A673 (cell line): ENCODE data around the gene DNAJC12. TPM values are rescaled to one million over a fixed set of nuclear protein-coding genes. Genes with fewer than 3 reads are reported as not detected.

Source experiments
- BruUV-seq: library from RNA; stranded (reverse); fragments of 400-500 nt; replicated peaks from 2 replicates; lab custom pipeline; 2021; lab: Mats Ljungman, UMichigan
- CTCF ChIA-PET: fragments of 300-600 bp; sonication (Branson Sonifier 250); formaldehyde crosslinking; loops from one replicate; lab custom pipeline; 2022; ENCODE audit warnings: antibody characterized with exemption; lab: Charles Lee
- POLR2A ChIA-PET: fragments of 300-600 bp; sonication (Branson Sonifier 250); formaldehyde crosslinking; loops from one replicate; lab custom pipeline; 2022; ENCODE audit warnings: antibody characterized with exemption; ENCODE audit not compliant: low non-redundant PET; lab: Charles Lee
- DNase-seq: peaks from one replicate; pipeline ENCODE4 v3.0.0-alpha.2; 2015; ENCODE audit warnings: low spot score
- H3K27ac ChIP-seq: fragments of 200-600 bp; sonication (generic); 2 replicates; pipeline ENCODE4 v1.5.1; 2016; ENCODE audit warnings: mixed run types, low read depth, mild to moderate bottlenecking, mixed read lengths, antibody characterized with exemption, low read length; ENCODE audit not compliant: poor library complexity, severe bottlenecking
- H3K27me3 ChIP-seq: fragments of 200-600 bp; sonication (generic); replicated peaks from 2 replicates; pipeline ENCODE4 v1.6.1; 2017; ENCODE audit warnings: mixed run types, low read depth, mild to moderate bottlenecking, mixed read lengths, antibody characterized with exemption, low read length; ENCODE audit not compliant: insufficient read depth, poor library complexity
- H3K36me3 ChIP-seq: fragments of 200-600 bp; sonication (generic); 2 replicates; pipeline ENCODE4 v1.6.1; 2016; ENCODE audit warnings: mixed run types, mild to moderate bottlenecking, mixed read lengths, antibody characterized with exemption, low read length; ENCODE audit not compliant: insufficient read depth, poor library complexity, severe bottlenecking
- H3K4me1 ChIP-seq: fragments of 200-600 bp; sonication (generic); 2 replicates; pipeline ENCODE4 v1.6.1; 2017; ENCODE audit warnings: mixed run types, mild to moderate bottlenecking, mixed read lengths, antibody characterized with exemption, low read length; ENCODE audit not compliant: insufficient read depth, poor library complexity, severe bottlenecking
- H3K4me3 ChIP-seq: fragments of 200-600 bp; sonication (generic); 2 replicates; pipeline ENCODE4 v1.5.1; 2016; ENCODE audit warnings: low read depth, mixed run types, mild to moderate bottlenecking, mixed read lengths, low read length; ENCODE audit not compliant: poor library complexity, severe bottlenecking
- H3K9me3 ChIP-seq: fragments of 200-600 bp; sonication (generic); 2 replicates; pipeline ENCODE4 v1.6.1; 2016; ENCODE audit warnings: mixed run types, low read depth, mild to moderate bottlenecking, mixed read lengths, antibody characterized with exemption, low read length; ENCODE audit not compliant: poor library complexity, severe bottlenecking
- CTCF ChIP-seq: fragments of 300-800, 200-600 bp; sonication (generic); conservative IDR thresholded peaks from 2 replicates; pipeline ENCODE4 v1.5.1; 2017; ENCODE audit warnings: low read depth, mild to moderate bottlenecking, antibody characterized with exemption, low read length, moderate library complexity, mixed read lengths
- EZH2 ChIP-seq: fragments of 200-600 bp; sonication (generic); IDR thresholded peaks from 2 replicates; pipeline ENCODE4 v1.6.1; 2017; ENCODE audit warnings: borderline replicate concordance, low read depth, mild to moderate bottlenecking, mixed read lengths, antibody characterized with exemption, low read length; ENCODE audit not compliant: poor library complexity, severe bottlenecking
- intact Hi-C: fragments of 100-400 bp; cut with micrococcal nuclease; formaldehyde crosslinking; loops from one replicate; pipeline ENCODE4 v1.10.0; 2022; ENCODE audit not compliant: unreplicated experiment
- total RNA-seq: library from RNA; stranded (reverse); gene quantifications from 2 replicates; pipeline ENCODE4 v1.2.3, GENCODE V29; 2021

DNAJC12 gene
- total RNA-seq, 1 experiment from 2014 or later = 182 TPM

- CTCF ChIA-PET = no interaction called here
- intact Hi-C loops = no loop called here
- Histone ChIP-seq H3K36me3 (peaks cover 12% of the 10 kb centered on the region), H3K4me3 (no peak overlapping the region), H3K27ac (peak overlapping the region; percentile 88), H3K9me3 (no peaks in the 10 kb centered on the region), H3K4me1 (peaks cover 46% of the 10 kb centered on the region), H3K27me3 (no peaks in the 10 kb centered on the region)
- POLR2A ChIA-PET = no interaction called here
- BruUV-seq = no TSS peak
- TF ChIP-seq EZH2 (no peak), CTCF (no peak)
- DNase-seq = no peak
Observed at GRCh38 chr10:67827811-67828210, 10.2 kb downstream of the DNAJC12 start.

DNA sequence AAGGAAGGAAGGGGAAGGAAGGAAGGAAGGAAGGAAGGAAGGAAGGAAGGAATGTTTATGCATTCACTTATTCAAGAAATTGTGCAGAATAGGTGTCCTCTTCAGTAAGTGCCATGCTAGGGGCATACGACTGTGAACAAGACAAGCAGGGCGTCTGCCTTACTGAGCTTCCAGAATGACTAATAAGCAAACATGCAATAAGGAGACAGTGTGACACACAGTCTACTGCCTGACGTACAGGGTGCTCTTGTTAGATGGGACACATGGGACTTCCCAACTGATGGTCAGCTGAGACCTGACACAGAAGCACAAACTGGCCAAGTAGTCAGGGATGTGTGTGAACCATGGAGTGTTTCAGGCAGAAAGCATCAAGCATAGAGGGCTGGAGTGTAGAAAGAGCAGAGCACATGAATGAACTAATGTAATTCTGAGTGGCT is 18.2 kb downstream of the DNAJC12 start:
- TF ChIP-seq CTCF (no peak), EZH2 (no peak)
- peak; percentile 93 for DNase-seq
- intact Hi-C loops = no loop called here
- no peak overlapping the region for H3K4me3 ChIP-seq
- ChIA-PET CTCF (interaction anchor here (0.6 to 0.7 kb wide), 2 partner anchors 14 to 17 kb away, joined by 3 to 7 read pairs; no protein-coding TSS in a partner anchor), POLR2A (no interaction called here)
- H3K36me3 ChIP-seq = peaks cover 7% of the 10 kb centered on the region
- H3K27ac ChIP-seq = peak overlapping the region; percentile 90
- BruUV-seq = no TSS peak
- no peaks in the 10 kb centered on the region for H3K27me3 ChIP-seq
- no peaks in the 10 kb centered on the region for H3K9me3 ChIP-seq
- H3K4me1 ChIP-seq = peaks cover 70% of the 10 kb centered on the region

GRCh38 chr10:67818323-67818722 is 19.7 kb downstream of the DNAJC12 start:
- peaks cover 7% of the 10 kb centered on the region for H3K9me3 ChIP-seq
- ChIA-PET CTCF (no interaction called here), POLR2A (no interaction called here)
- no peak overlapping the region for H3K4me3 ChIP-seq
- TF ChIP-seq CTCF (no peak), EZH2 (no peak)
- DNase-seq = peak; percentile 82
- peak overlapping the region; percentile 90 for H3K27ac ChIP-seq
- peaks cover 65% of the 10 kb centered on the region for H3K4me1 ChIP-seq
- H3K36me3 ChIP-seq = peaks cover 21% of the 10 kb centered on the region
- no TSS peak for BruUV-seq
- H3K27me3 ChIP-seq = no peaks in the 10 kb centered on the region
- intact Hi-C loops = no loop called here
